ENCODE measurements around the gene LPP.
A peak's percentile ranks its signal among the peaks of the same experiment; 100 is the strongest.

LPP gene

GRCh38 chr3:188559072-188559429 is 405.1 kb downstream of the LPP start:
- DNase-seq (ENCODE audit: low read depth), result no peak

GRCh38 chr3:188559856-188560255 is 405.9 kb downstream of the LPP start:
- H3K4me3 ChIP-seq (ENCODE audit: low read length), result no peak overlapping the region
- H3K9me3 ChIP-seq (ENCODE audit: control insufficient read depth, low read length), result no peaks in the 10 kb centered on the region
- no peaks in the 10 kb centered on the region for H3K27me3 ChIP-seq (replicated peaks; ENCODE audit: control insufficient read depth, insufficient read depth, low read length)
- no peak overlapping the region for H3K9ac ChIP-seq (ENCODE audit: low read length)
- no peak for DNase-seq (ENCODE audit: low read depth)
- H3K36me3 ChIP-seq (ENCODE audit: control insufficient read depth, insufficient read depth, low read length, severe bottlenecking), result no peaks in the 10 kb centered on the region
- H3K4me1 ChIP-seq (ENCODE audit: control insufficient read depth, insufficient read depth, low read length), result peaks cover 31% of the 10 kb centered on the region

More at GRCh38 chr3:188559072-188559429, 405.1 kb downstream of the LPP start:
- Histone ChIP-seq H3K4me1 (ENCODE audit: control insufficient read depth, insufficient read depth, low read length) (peaks cover 39% of the 10 kb centered on the region), H3K27me3 (replicated peaks; ENCODE audit: control insufficient read depth, insufficient read depth, low read length) (no peaks in the 10 kb centered on the region), H3K9me3 (ENCODE audit: control insufficient read depth, low read length) (no peaks in the 10 kb centered on the region), H3K9ac (ENCODE audit: low read length) (no peak overlapping the region), H3K4me3 (ENCODE audit: low read length) (no peak overlapping the region), H3K36me3 (ENCODE audit: control insufficient read depth, insufficient read depth, low read length, severe bottlenecking) (no peaks in the 10 kb centered on the region)

- H3K4me3 ChIP-seq (ENCODE audit: low read length), result no peak overlapping the region
- no peaks in the 10 kb centered on the region for H3K36me3 ChIP-seq (ENCODE audit: control insufficient read depth, insufficient read depth, low read length, severe bottlenecking)
- H3K27me3 ChIP-seq (replicated peaks; ENCODE audit: control insufficient read depth, insufficient read depth, low read length), result no peaks in the 10 kb centered on the region
- H3K9me3 ChIP-seq (ENCODE audit: control insufficient read depth, low read length), result no peaks in the 10 kb centered on the region
- H3K9ac ChIP-seq (ENCODE audit: low read length), result no peak overlapping the region
- peaks cover 29% of the 10 kb centered on the region for H3K4me1 ChIP-seq (ENCODE audit: control insufficient read depth, insufficient read depth, low read length)
- DNase-seq (ENCODE audit: low read depth), result no peak
These were observed 408.2 kb downstream of the LPP start for GRCh38 chr3:188562144-188562543.

GRCh38 chr3:188567478-188568195 is 413.7 kb downstream of the LPP start:
- H3K4me3 ChIP-seq (ENCODE audit: low read length), result no peak overlapping the region
- H3K9me3 ChIP-seq (ENCODE audit: control insufficient read depth, low read length), result no peaks in the 10 kb centered on the region
- peak; percentile 35 for DNase-seq (ENCODE audit: low read depth)
- peaks cover 6% of the 10 kb centered on the region for H3K4me1 ChIP-seq (ENCODE audit: control insufficient read depth, insufficient read depth, low read length)
- no peak overlapping the region for H3K9ac ChIP-seq (ENCODE audit: low read length)
- no peaks in the 10 kb centered on the region for H3K36me3 ChIP-seq (ENCODE audit: control insufficient read depth, insufficient read depth, low read length, severe bottlenecking)
- H3K27me3 ChIP-seq (replicated peaks; ENCODE audit: control insufficient read depth, insufficient read depth, low read length), result no peaks in the 10 kb centered on the region

- no peaks in the 10 kb centered on the region for H3K27me3 ChIP-seq (replicated peaks; ENCODE audit: control insufficient read depth, insufficient read depth, low read length)
These were observed 414.8 kb downstream of the LPP start for GRCh38 chr3:188568736-188569135.

GRCh38 chr3:188571531-188572095 is 417.7 kb downstream of the LPP start:
- Histone ChIP-seq H3K4me3 (ENCODE audit: low read length) (no peak overlapping the region), H3K36me3 (ENCODE audit: control insufficient read depth, insufficient read depth, low read length, severe bottlenecking) (no peaks in the 10 kb centered on the region), H3K27me3 (replicated peaks; ENCODE audit: control insufficient read depth, insufficient read depth, low read length) (no peaks in the 10 kb centered on the region), H3K9me3 (ENCODE audit: control insufficient read depth, low read length) (no peaks in the 10 kb centered on the region), H3K4me1 (ENCODE audit: control insufficient read depth, insufficient read depth, low read length) (peaks cover 5% of the 10 kb centered on the region), H3K9ac (ENCODE audit: low read length) (no peak overlapping the region)
- DNase-seq (ENCODE audit: low read depth), result no peak

More at GRCh38 chr3:188568736-188569135, 414.8 kb downstream of the LPP start:
- Histone ChIP-seq H3K36me3 (ENCODE audit: control insufficient read depth, insufficient read depth, low read length, severe bottlenecking) (no peaks in the 10 kb centered on the region), H3K9ac (ENCODE audit: low read length) (no peak overlapping the region), H3K9me3 (ENCODE audit: control insufficient read depth, low read length) (no peaks in the 10 kb centered on the region), H3K4me3 (ENCODE audit: low read length) (no peak overlapping the region), H3K4me1 (ENCODE audit: control insufficient read depth, insufficient read depth, low read length) (peaks cover 5% of the 10 kb centered on the region)
- no peak for DNase-seq (ENCODE audit: low read depth)

GRCh38 chr3:188573291-188573940 is 419.5 kb downstream of the LPP start:
- no peak for DNase-seq (ENCODE audit: low read depth)
- Histone ChIP-seq H3K9ac (ENCODE audit: low read length) (no peak overlapping the region), H3K4me3 (ENCODE audit: low read length) (no peak overlapping the region), H3K36me3 (ENCODE audit: control insufficient read depth, insufficient read depth, low read length, severe bottlenecking) (no peaks in the 10 kb centered on the region), H3K27me3 (replicated peaks; ENCODE audit: control insufficient read depth, insufficient read depth, low read length) (no peaks in the 10 kb centered on the region), H3K4me1 (ENCODE audit: control insufficient read depth, insufficient read depth, low read length) (peaks cover 12% of the 10 kb centered on the region), H3K9me3 (ENCODE audit: control insufficient read depth, low read length) (no peaks in the 10 kb centered on the region)

GRCh38 chr3:188573956-188574355 is 420.0 kb downstream of the LPP start:
- Histone ChIP-seq H3K9me3 (ENCODE audit: control insufficient read depth, low read length) (no peaks in the 10 kb centered on the region), H3K4me1 (ENCODE audit: control insufficient read depth, insufficient read depth, low read length) (peaks cover 15% of the 10 kb centered on the region), H3K4me3 (ENCODE audit: low read length) (no peak overlapping the region), H3K9ac (ENCODE audit: low read length) (no peak overlapping the region), H3K36me3 (ENCODE audit: control insufficient read depth, insufficient read depth, low read length, severe bottlenecking) (no peaks in the 10 kb centered on the region), H3K27me3 (replicated peaks; ENCODE audit: control insufficient read depth, insufficient read depth, low read length) (no peaks in the 10 kb centered on the region)
- DNase-seq (ENCODE audit: low read depth), result no peak

- H3K9me3 ChIP-seq (ENCODE audit: control insufficient read depth, low read length), result no peaks in the 10 kb centered on the region
- peak; percentile 89 for DNase-seq (ENCODE audit: low read depth)
- H3K4me1 ChIP-seq (ENCODE audit: control insufficient read depth, insufficient read depth, low read length), result peaks cover 23% of the 10 kb centered on the region
- H3K4me3 ChIP-seq (ENCODE audit: low read length), result no peak overlapping the region
- no peaks in the 10 kb centered on the region for H3K27me3 ChIP-seq (replicated peaks; ENCODE audit: control insufficient read depth, insufficient read depth, low read length)
- no peaks in the 10 kb centered on the region for H3K36me3 ChIP-seq (ENCODE audit: control insufficient read depth, insufficient read depth, low read length, severe bottlenecking)
- H3K9ac ChIP-seq (ENCODE audit: low read length), result no peak overlapping the region
These were observed 420.9 kb downstream of the LPP start for GRCh38 chr3:188574885-188575284.

- Histone ChIP-seq H3K9me3 (ENCODE audit: control insufficient read depth, low read length) (no peaks in the 10 kb centered on the region), H3K27me3 (replicated peaks; ENCODE audit: control insufficient read depth, insufficient read depth, low read length) (no peaks in the 10 kb centered on the region), H3K36me3 (ENCODE audit: control insufficient read depth, insufficient read depth, low read length, severe bottlenecking) (no peaks in the 10 kb centered on the region), H3K4me1 (ENCODE audit: control insufficient read depth, insufficient read depth, low read length) (peaks cover 20% of the 10 kb centered on the region), H3K9ac (ENCODE audit: low read length) (no peak overlapping the region), H3K4me3 (ENCODE audit: low read length) (no peak overlapping the region)
- no peak for DNase-seq (ENCODE audit: low read depth)
These were observed 421.5 kb downstream of the LPP start for GRCh38 chr3:188575501-188575900.

GRCh38 chr3:188577539-188577938 is 423.6 kb downstream of the LPP start:
- H3K9me3 ChIP-seq (ENCODE audit: control insufficient read depth, low read length), result no peaks in the 10 kb centered on the region
- no peak overlapping the region for H3K4me3 ChIP-seq (ENCODE audit: low read length)
- H3K9ac ChIP-seq (ENCODE audit: low read length), result no peak overlapping the region
- no peaks in the 10 kb centered on the region for H3K36me3 ChIP-seq (ENCODE audit: control insufficient read depth, insufficient read depth, low read length, severe bottlenecking)
- H3K27me3 ChIP-seq (replicated peaks; ENCODE audit: control insufficient read depth, insufficient read depth, low read length), result no peaks in the 10 kb centered on the region
- peaks cover 20% of the 10 kb centered on the region for H3K4me1 ChIP-seq (ENCODE audit: control insufficient read depth, insufficient read depth, low read length)
- no peak for DNase-seq (ENCODE audit: low read depth)
